Stimulated activated naive CD4-positive, alpha-beta T cell (primary cell): ENCODE data around the gene KCNQ1.

ENCODE experiments used
- DNase-seq, 6 experiments: peaks; one replicate each; lab custom pipeline; 2025; lab: John Stamatoyannopoulos, UW

Gene KCNQ1

DNA sequence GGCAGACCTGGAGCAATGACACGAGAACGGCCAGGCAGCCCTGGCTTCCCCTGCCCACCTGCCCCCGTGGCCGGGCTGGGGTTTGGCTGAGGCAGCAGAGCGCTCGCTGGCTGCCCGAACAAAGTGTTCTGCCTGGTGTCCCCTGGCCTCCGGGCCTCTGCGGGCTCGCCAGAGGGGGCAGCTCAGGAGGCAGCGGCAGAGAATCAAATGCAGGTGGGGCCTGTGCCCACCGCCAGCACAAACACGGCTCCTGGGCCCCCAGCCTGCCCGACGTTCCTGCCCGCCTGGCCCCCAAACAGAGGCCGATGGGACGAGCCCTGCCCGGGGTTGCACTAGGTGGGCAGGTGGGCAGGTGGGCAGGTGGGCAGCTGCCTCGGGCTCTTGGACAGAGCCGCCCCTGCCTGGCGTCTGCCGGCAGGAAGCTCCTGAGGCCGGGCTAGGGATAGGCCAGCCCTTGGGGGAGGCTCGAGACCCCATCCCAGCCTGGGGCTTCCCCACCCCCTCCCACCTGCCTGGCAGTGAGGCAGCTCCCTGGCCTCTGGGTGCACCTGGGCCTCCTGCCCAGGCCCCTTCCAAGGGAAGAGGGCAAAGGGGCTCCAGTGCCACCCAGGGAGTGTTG lies 394.0 kb downstream of the KCNQ1 start:
- no peak for DNase-seq

DNA sequence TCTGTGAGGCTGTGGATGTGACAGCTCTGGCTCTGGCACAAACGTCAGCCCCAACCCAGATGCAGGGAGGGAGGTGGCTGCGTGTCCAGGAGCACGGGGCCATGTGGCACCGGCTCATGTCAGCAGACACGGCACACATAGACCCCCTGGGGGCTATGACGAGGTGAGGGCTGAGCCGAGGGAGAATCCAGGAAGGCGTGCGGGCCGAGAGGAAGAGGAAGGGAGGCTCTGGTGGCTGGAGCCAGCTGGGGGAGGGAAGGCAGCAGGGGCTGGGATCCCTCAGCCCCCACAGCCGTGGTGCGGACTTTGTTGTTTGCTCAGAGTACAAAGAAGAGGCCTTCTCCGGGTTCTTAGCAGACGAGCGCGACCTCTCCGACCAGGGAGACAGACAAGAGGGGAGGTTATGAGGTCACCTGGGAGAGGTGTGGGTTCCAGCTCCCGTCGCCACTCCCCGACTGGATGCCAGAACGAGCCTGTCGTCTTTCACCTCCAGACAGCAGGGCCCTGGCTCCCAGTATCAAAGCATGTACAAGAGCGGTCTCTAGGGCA lies 394.7 kb downstream of the KCNQ1 start:
- DNase-seq, result no peak

DNA sequence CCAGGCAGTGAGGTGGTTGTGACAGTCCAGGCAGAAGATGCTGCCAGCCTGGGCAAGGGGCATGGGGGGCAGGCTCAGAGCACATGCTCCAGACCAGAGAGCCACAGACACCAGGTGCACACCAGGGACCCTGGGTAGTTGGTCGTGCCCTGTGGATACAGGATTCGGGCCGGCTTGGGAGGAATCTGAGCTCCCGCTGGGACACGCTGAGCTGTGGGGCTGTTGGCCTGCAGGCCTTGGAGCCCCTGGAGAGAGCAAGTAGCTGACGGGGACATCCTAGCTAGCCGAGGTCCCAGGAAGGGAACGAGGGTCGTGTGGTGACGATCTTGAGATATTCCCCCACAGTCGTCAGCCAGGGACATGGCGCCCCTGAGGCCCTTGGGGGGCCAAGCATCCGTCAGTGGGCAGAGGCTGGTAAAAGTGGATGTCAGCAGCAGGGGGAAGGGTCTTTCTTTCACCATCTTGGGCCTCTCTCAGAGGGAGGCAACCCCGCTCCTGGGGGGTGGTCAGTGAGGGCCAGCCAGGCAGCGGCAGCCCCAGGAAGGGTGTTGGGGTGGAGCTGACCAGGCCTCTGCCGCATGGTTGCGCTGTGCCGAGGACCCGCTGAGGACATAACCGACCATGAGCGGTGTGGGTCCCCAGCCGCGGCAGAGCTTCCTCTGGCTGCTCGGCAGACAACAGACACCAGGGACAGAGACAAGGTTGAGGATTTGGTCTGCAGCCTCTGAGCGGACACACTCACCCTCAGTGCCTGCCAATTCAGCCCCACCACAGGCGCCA lies 396.8 kb downstream of the KCNQ1 start:
- DNase-seq, result no peak

DNA sequence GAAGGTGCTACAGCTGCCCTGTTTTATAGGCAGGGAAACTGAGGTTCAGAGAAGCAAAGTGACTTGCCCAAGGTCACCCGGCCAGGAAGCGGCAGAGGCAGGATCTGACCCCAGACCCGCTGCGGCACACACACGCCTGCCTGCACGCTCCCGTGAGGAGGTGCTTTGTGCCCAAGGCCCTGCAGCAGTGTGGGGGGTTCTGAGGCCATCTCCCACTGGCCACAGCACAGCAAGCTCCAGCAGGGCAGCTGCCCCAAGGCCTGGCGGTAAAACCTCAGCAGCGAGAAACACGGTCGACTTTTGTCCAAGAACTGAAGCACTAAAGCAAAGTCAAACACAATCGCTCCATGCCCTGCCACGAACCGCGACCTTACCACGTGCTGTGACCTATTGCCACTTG lies 398.1 kb downstream of the KCNQ1 start:
- DNase-seq, result no peak

DNA sequence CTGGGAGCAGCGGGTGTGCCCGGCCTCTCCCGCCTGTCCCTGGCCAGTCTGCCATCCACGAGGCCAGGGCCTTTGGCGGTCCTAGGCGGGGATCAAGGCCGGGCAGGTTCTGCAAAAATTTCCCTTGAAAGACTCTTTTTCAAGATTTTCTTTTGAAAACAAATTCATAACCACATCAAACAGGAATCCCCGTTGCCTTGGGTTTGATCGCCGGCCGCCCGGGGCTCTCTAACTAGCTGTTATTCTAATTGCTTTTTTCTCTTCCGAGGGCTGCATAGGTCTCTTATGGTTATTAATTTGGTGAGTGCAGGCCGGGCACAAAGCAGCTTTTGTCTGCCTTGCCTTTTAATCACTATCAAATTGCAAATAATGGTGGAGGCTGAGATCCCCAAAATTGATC lies 398.7 kb downstream of the KCNQ1 start:
- no peak for DNase-seq

DNA sequence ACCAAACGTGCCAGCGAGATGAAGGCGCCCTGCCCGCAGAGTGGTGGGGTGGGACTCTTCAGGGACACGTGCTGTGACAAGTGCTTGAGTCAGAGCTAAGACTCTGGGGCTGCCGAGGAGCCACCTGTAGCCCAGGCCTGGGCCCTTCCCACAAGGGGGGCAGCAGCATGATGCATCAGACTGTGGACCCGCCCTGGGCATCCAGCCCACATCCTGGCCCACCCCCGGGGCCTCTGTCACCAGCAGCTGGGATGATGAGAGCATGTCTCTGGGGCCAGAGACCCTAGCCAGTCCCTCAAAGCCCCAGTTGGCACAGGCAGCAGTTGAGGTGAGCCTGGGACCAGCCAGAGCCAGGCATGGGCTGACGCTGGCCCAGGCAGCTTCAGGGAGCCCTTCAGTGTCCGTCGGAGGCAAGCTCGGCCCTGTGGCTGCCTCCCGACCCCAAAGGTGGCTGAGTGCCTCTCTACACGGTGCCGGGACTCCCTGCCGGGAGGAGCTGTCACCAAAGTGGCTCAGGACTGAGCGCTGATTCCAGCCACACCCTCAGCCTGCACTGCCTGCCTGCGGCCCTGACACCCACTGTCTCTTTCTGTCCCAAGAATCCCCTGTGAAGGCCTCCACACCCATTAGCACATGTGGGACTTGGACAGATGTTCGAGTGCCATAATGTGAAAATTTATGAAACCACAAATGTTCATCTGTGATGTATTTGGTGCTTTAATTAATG lies 399.5 kb downstream of the KCNQ1 start:
- DNase-seq, result no peak

DNA sequence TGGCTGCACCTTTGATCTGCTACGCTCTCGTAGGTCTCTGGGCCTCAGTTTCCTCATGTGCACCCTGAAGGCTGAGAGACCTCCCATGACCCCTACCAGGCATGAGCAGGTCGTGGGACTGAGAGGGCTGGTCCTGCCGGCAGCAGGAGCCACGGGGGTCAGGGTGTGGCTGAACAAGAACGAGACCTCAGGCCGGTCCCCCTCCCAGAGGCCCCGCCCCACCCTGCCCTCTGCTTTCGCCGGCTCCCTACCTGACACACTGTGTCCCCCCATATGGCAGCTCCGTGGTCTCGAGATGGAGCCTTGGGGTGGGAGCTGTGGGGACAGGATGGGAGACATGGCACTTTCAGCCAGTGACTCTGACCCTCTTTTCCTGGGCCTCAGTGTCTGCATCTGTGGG lies 400.2 kb downstream of the KCNQ1 start:
- no peak for DNase-seq

DNA sequence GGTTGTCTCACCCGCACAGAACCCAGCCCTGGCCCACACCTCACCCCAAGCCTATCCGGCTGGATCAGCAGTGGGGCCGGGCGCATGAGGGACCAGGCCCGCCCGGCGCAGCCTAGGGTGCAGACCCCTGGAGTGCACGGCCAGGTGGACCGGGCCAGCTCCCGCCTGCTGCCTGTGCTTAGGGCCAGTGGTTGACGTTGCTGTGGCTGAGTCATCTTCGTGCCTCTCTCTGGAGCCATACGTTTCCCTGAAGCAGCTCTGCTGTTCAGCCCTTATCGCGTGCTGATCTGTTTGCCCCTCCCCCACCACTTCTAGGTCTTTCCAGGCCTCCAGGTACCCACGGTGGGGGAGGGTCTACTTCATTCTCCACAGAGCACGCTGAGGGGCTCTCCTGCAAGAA lies 401.2 kb downstream of the KCNQ1 start:
- no peak for DNase-seq

DNA sequence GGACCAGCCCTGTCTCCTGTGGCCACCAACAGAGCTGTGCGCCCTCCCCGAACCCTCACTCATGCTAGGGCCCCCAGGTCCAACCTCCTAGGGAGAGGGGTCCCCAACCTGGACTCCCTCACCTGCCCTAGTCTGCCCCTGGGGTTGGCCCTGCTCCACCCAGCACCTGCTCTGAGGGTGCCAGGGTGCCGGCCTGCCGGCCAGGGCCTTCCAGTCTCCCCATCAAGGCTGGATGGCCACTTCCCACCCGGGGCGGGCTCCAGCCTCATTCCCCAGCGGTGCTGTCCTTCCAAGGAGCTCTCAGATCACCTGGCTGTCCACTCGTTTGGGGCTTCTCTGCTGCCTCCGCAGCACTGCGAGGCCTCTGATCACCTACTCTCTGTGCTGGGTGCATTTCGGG lies 401.7 kb downstream of the KCNQ1 start:
- DNase-seq, result no peak

DNA sequence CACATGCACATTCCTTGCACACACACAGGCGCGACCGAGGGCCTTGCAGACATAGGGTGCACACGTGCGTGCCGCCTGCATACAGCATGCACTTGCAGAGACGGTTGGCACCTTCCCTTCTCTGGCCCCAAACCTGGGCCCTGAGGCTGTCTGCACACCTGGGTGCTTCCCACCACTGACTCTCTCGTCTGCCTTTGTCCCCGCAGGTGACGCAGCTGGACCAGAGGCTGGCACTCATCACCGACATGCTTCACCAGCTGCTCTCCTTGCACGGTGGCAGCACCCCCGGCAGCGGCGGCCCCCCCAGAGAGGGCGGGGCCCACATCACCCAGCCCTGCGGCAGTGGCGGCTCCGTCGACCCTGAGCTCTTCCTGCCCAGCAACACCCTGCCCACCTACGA lies 402.8 kb downstream of the KCNQ1 start:
- no peak for DNase-seq

DNA sequence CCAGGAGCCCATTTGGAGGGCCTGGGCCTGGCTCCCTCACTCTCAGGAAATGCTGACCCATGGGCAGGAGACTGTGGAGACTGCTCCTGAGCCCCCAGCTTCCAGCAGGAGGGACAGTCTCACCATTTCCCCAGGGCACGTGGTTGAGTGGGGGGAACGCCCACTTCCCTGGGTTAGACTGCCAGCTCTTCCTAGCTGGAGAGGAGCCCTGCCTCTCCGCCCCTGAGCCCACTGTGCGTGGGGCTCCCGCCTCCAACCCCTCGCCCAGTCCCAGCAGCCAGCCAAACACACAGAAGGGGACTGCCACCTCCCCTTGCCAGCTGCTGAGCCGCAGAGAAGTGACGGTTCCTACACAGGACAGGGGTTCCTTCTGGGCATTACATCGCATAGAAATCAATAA lies 403.7 kb downstream of the KCNQ1 start:
- DNase-seq, result no peak

DNA sequence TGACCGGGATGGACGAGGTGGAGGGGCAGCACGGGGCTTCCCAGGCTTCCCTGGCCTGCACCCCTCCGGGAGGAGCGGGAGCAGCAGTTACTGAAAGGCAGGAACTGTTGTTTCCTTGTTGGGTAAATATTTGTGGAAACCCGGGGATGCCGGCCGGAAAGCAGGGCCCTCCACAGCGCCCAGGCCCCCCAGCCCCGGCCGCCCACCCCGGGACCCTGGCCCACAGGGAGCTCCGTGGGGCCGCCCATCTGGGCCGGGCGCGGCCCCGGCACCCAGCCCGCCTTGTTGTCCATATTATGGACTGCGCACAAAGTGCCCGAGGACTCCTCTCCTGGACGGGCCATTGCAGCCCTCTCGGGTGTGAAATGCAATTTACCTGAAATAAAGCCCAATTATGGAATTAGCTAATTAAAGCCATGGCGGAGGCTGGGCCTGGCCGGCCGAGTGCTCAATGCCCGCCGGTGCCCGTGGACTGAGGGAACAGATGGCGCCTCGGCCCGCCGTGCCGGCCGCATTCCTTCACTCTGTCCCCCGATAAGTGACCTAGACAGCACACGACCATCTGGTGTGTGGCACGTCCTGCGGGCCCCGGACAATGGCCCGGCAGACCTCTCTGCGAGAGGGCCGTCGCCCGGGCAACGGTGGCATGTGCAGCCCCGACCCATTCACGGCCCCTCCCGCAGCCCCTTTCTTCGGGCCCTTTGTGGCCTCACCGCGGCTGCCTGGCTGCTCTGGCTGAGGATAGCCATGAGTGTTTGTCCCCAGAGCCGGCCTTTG lies 405.4 kb downstream of the KCNQ1 start:
- DNase-seq, result no peak

DNA sequence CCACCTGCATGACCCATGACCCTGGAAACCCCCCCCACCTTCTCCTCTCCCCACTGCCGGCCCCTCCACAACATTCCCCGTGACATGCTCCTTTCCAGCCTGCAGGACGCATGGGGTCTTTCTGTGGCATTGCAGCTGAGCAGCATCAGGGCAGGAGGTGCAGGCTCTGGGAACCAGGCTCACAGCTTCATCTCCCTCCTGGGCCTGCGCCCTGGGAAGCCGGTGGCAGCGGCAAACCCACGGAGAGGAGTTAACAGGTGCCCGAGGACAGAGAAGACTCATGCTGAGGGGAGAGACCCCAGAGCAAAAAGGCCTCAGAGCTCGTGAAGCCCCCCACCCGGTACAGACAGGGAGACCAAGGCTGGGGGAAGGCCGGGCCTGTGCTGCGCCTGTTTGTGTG lies 408.6 kb downstream of the KCNQ1 start:
- no peak for DNase-seq

DNA sequence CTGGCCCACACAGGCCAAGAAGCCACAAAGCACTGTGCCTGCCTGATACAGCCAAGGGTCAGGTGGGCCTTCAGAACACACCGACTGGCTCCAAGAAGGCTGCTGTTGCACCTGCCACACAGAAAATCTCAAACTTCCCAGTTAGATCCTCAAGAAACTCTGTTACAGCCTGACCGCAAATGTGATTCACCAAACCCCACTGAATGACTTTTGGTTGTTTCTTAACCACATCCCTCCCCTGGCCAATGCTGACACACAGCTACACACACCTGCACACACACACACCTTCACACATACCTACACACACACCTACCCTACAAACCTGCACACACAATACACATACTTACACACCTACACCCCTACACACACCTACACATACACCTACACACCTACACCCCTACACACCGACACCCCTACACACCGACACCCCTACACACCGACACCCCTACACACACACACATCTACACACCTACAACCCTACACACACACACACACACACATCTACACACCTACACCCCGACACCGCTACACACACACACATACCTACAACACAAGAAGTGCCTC lies 409.3 kb downstream of the KCNQ1 start:
- DNase-seq, result no peak

DNA sequence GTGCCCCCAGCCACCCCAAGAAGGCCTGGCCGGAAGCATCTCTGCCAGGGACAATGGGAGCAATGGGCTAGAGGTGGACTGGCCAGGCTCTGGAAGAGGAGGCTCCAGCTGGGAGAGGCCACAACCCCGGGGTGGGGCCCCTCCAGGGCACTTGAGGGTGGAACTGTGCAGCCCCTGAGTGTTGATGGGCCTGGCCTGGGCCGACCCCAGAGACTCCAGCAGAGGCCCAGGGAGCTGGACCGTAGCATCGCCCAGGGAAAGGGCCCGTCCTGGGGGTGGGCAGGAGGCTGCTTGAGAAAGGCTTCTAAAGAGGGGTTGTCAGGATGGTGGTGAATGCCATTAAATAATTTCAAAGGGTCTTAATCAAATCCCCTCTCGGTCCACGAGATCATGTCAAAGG lies 410.4 kb downstream of the KCNQ1 start:
- DNase-seq, result no peak

DNA sequence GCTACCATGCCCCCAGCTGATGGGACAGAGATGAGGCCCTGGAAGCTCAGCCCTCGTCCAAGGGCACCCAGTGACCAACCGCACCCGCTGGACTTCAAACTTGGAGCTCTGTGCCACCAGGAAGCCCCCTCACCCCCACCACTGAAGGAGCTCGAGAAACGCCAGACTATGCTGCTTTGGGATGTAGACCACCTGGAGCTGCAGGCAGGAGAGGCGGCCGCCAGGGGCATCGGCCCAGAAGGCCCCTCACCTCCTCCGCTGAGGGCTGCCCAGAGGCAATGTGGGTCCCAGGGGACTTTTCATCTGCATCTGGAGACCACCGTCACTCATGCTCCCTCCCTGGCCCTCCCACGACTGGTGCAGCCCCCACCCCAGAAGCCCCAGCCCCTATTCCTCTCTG lies 412.5 kb downstream of the KCNQ1 start:
- no peak for DNase-seq

DNA sequence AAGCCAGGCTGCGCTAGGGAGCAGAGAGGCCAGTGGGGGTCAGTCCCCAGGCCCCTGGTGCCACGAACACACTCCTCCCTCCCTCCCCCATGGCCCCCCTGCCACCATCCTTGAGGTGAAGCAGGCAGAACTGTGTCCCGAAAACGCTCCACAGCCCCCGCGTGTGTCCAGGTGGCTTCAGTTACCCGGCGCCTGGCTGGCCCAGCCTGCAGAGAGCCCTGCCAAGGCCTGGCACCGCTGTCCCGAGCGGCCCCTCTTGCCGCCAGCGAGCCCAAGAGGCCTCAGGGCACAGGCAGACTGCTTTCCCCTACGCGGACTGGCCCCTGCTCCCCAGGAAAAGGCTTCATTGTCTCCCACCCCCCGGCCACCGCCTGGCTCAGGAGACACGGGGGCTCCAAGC lies 413.1 kb downstream of the KCNQ1 start:
- DNase-seq, result no peak

DNA sequence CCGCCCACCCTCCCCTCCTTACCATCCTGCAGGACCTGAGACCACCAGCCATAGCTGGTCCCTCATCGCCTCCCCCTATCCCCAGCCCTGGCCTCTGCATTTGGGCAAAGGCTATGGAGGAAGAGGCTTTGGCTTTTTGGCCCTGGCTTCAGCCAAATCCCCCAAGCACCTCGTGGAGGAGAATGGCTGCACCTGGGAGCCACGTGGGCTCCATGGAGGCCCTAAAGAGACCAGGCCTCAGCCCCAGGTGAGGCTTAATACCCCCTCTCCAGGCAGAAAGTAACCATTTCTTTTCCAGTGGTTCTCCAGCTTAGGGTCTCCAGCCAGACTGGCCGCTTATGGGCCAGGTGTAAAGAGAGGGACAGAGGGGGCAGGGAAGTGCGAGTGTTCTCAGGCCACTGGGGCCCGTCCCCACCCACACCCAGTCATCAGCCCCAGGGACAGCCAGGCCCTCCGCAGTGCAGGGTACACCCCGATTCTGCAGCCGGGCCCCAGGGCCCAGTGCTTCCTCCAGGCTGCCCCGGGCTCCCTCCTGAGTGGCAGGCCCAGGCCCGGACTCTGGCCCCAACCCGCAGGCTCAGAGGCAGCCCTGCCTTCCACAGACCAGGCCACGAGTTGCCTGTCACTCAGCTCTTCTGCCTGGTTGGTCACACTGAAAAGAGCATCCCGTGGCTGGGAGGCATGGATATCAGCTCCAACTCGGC lies 414.3 kb downstream of the KCNQ1 start:
- DNase-seq, result no peak

DNA sequence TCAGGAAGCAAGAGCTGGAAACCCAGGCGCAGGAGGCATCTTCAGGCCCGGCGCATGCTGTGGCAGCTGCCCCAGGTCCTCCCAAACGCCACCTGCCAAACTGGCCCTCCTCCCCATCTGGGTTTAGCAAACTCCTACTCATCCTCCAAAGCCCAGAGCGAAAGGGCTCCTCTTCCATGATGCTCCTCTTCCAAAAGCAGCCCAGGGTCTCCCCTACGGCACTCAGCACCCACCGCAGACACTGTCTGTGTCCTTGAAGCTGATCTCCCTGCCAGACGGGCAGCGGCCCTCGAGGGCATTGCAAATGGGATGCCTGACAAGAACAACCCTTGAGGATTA lies 414.9 kb downstream of the KCNQ1 start:
- DNase-seq, result no peak

DNA sequence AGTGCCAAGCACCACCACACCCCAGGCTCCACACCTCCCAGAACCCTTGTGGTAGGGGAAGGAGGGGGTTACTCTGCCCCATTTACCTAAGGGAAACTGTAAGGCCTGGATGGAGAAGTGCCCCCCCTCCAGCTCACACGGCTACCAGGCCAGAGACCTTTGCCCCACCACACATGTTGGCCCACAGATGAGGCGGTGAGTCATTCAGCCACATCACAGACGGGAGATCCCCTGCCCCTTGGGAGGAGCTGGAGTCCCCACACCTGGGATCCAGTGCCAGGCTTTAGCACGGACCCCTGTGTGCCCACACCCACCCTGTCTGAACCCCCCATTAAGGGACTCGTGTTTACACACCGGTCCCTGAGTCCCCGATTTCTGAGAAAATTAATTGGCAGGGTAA lies 415.8 kb downstream of the KCNQ1 start:
- DNase-seq, result no peak
